GM23248 (cell line): ENCODE measurements around the gene HSPBAP1.

ENCODE experiments used
- EZH2 ChIP-seq: fragments of 200-600 bp; sonication (generic); IDR thresholded peaks from 2 replicates; pipeline ENCODE4 v1.6.1; 2018; ENCODE audit warnings: antibody characterized with exemption, mild to moderate bottlenecking; ENCODE audit not compliant: insufficient read depth, poor library complexity, severe bottlenecking
- EZH2phosphoT487 ChIP-seq: fragments of 200-600 bp; sonication (generic); IDR thresholded peaks from 2 replicates; pipeline ENCODE4 v1.6.1; 2018; ENCODE audit warnings: antibody characterized with exemption, moderate library complexity, mild to moderate bottlenecking, low read depth; ENCODE audit not compliant: insufficient read depth

DNA sequence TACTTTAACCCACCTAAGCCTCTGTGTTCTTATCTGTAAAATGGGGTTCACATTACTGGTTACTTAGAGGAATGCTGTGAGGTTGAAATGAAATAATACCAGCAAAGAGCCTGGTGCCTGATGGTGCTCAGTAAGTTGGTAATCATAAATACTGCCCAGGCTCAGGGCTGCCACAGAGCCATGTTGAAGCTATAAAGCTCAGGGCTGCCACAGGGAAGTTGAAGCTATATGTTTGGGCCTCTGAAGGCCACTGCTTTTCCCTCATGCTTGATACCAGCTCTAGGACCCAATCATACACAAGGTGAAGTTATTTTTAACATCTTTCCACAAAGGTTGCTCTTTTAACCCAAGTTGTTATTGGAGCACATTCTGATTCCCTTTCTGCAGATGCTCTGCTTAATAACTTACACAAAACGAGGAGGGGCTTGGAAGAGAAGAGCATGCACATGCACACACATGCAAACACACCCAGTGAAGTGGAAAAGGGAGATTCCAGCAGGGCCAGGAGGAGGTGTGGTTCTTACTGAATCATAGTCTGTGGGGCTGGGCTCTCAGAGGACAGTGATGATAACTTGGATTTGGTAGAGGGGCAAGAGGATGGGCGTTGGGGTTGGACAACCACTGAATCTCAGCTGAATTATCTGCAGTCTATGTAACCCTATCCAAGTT, 95.5 kb downstream of the HSPBAP1 start:
- TF ChIP-seq EZH2phosphoT487 (no peak), EZH2 (no peak)
